NT2/D1 (cell line): ENCODE results near the gene LAMC3.

Source experiments
- YY1 ChIP-seq: IDR thresholded peaks from 2 replicates; pipeline ENCODE4 v1.6.1; 2011; ENCODE audit not compliant: insufficient read length, insufficient read depth
- ZNF274 ChIP-seq: IDR thresholded peaks from 2 replicates; pipeline ENCODE4 v1.6.1; 2011; ENCODE audit warnings: mild to moderate bottlenecking, low read depth, low read length

DNA sequence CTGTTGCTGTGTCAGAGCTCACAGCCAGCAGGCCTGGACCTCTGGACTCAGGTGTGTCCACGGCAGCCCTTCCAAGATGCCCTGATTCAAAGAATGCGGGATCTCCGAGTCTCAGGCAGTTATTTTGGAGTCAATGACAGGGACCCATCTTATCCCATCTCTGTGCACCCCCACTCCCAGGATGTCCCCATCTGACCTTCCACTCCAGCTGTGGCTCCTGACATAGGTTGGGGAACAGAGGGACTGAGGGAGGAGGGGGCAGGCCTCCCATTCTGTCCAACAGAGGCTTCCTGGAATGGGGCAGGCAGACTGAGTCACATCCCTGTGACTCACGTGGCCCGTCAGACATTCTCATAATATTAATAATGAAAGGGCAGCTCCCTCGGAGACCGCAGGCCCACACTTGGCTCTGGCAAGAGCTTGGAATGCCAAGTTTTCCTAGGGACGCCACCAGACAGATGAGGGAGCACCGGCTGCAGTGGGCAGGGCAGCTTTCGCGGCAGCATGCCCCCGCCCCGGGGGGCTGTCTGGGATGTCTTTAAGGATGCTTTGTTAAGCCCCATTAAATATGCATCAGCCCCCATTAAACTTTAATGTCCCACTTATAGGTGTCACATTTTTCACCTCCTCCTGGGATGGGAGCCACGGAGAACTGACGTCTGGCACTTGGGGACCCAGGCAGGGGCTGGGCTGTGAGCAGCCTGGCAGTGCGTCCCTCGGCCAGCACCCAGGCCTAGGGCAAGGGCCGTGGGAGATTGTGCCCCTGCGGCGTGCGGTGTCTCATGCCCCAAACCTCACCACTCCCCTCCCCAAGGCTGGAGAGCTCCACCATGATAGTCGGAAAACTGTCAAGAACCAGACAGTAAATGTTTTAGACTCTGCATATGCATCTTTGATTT is 46.3 kb upstream of the LAMC3 start:
- TF ChIP-seq ZNF274 (no peak), YY1 (no peak)
